NCI-H1092 treated with DMSO at 0.1 percent for 48 hours (cell line): Measurements from ENCODE around the gene FBL.

Experiments
- DNase-seq: peaks from one replicate; lab custom pipeline; 2025; lab: John Stamatoyannopoulos, UW

The FBL gene

DNA sequence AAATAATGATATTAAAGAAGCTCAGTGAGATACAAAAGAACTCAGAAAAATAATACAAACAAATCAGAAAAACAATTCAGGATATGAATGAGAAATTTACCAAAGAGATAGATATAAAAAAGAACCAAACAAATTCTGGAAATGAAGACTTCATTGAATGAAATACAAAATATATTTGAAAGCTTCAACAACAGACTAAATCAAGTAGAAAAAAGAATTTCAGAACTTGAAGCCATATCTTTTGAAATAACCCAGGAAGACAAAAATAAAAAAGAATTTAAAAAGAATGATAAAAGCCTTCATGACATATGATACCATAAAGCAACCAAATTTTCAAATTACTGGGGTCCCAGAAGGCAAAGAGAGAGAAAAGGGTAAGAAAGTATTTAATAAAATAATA lies 57.9 kb downstream of the FBL start:
- no peak for DNase-seq
